ENCODE results near the gene TMEM183A.

Gene TMEM183A

DNA sequence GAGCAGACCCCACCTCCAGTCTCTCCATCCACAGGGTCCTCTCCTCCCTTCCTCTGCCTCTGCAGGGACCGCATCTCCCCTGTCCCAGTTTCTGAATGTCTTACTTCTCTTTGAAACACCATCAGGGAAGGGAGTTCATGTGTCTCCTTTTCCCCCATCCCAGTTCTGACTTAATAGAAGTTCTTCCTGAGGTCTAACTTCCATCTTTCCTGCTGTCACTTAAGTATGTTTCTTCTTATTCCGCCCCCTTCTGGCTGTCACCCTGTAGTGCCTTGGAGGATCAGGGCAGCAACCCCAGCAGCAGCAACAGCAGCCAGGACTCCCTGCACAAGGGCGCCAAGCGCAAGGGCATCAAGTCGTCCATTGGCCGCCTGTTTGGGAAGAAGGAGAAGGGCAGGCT, 49.3 kb downstream of the TMEM183A start:
- H2AFZ ChIP-seq (ENCODE audit: low read depth, low read length, severe bottlenecking): no peak overlapping the region
- H3K36me3 ChIP-seq (ENCODE audit: low read length): no peaks in the 10 kb centered on the region
- H3K9me2 ChIP-seq (replicated peaks; ENCODE audit: insufficient read depth, low read length): no peaks in the 10 kb centered on the region
- no peak overlapping the region for H3K9ac ChIP-seq (ENCODE audit: low read length)
- TF ChIP-seq EZH2phosphoT487 (conservative IDR thresholded peaks at IDR 0.05; ENCODE audit: low read length): no peak
- TF ChIP-seq, protein P1, sequence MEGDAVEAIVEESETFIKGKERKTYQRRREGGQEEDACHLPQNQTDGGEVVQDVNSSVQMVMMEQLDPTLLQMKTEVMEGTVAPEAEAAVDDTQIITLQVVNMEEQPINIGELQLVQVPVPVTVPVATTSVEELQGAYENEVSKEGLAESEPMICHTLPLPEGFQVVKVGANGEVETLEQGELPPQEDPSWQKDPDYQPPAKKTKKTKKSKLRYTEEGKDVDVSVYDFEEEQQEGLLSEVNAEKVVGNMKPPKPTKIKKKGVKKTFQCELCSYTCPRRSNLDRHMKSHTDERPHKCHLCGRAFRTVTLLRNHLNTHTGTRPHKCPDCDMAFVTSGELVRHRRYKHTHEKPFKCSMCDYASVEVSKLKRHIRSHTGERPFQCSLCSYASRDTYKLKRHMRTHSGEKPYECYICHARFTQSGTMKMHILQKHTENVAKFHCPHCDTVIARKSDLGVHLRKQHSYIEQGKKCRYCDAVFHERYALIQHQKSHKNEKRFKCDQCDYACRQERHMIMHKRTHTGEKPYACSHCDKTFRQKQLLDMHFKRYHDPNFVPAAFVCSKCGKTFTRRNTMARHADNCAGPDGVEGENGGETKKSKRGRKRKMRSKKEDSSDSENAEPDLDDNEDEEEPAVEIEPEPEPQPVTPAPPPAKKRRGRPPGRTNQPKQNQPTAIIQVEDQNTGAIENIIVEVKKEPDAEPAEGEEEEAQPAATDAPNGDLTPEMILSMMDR (IDR thresholded peaks at IDR 0.05; ENCODE audit: insufficient read depth, low read length, poor library complexity, severe bottlenecking): no peak
- no peak overlapping the region for H3K27ac ChIP-seq (ENCODE audit: low read depth, low read length)
- H3K4me3 ChIP-seq (ENCODE audit: insufficient read depth, low read length, poor library complexity, severe bottlenecking): no peak overlapping the region
- no peaks in the 10 kb centered on the region for H4K20me1 ChIP-seq (ENCODE audit: low read depth, low read length)
- no peaks in the 10 kb centered on the region for H3F3A ChIP-seq (ENCODE audit: insufficient read depth)
- H3K27me3 ChIP-seq (ENCODE audit: low read length): no peaks in the 10 kb centered on the region
- no peaks in the 10 kb centered on the region for H3K9me3 ChIP-seq (ENCODE audit: insufficient read depth, low read length)
- no peaks in the 10 kb centered on the region for H3K79me2 ChIP-seq (ENCODE audit: insufficient read depth, low read length)
- H3K4me2 ChIP-seq (ENCODE audit: low read depth, low read length, poor library complexity, severe bottlenecking): no peak overlapping the region

DNA sequence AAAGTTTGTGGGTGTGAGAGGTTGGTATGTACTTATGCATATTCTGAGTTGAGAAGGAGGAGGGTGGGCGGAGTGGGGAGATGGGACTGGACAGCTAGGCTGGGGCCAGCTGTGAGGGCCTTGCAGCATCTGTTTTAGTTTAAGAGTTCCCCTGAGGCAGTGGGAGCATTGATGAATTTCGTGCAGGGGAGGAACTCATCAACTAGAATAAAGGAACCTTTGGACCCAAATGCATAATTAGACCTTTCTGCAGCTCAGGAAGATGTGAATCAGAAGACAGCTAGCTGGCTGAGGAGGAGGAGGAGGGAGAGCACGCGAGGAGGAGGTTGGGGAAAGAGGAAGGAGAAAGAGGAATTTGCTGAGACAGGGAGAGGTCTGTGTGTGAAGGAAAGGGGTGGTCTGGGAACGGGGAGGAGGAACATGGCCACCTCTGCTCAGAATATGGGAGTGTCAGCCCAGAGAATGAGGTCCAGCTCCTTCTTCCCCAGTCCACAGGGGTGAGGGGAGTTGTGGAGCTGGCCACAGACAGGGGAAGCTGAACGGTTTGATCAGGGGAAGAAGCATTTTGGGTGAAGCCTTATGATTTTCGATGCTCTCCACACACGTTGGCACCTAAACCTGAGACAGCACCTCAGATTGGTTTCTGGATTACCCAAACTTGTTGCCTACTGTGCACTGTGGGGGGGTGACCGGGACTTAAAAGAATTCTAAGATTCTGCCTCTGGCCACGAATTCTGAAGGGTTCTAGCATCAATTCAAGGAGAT, 50.9 kb downstream of the TMEM183A start:
- Histone ChIP-seq H3K4me2 (ENCODE audit: low read depth, low read length, poor library complexity, severe bottlenecking) (no peak overlapping the region), H3K27ac (ENCODE audit: low read depth, low read length) (no peak overlapping the region)

DNA sequence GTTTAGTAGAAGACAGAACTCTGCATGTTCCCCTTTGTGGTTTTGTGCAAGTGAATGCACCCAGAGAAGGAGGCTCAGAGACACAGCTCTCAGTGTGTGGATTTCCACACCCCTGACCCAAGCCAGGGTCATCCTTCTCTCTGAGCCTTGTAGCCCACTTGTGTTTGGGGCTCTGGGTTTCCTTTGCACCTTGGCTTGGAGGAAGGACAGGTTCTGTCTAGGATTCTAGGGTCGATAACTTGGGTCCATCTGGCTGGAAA, 51.4 kb downstream of the TMEM183A start:
- TF ChIP-seq EZH2phosphoT487 (conservative IDR thresholded peaks at IDR 0.05; ENCODE audit: low read length): no peak
- TF ChIP-seq, protein P1 (IDR thresholded peaks at IDR 0.05; ENCODE audit: insufficient read depth, low read length, poor library complexity, severe bottlenecking): no peak

More for the DNA sequence above, 50.9 kb downstream of the TMEM183A start:
- H3K9ac ChIP-seq (ENCODE audit: low read length): no peak overlapping the region
- no peaks in the 10 kb centered on the region for H3K79me2 ChIP-seq (ENCODE audit: insufficient read depth, low read length)
- no peaks in the 10 kb centered on the region for H3K27me3 ChIP-seq (ENCODE audit: low read length)
- no peaks in the 10 kb centered on the region for H4K20me1 ChIP-seq (ENCODE audit: low read depth, low read length)
- H2AFZ ChIP-seq (ENCODE audit: low read depth, low read length, severe bottlenecking): no peak overlapping the region
- TF ChIP-seq, protein P1 (IDR thresholded peaks at IDR 0.05; ENCODE audit: insufficient read depth, low read length, poor library complexity, severe bottlenecking): no peak
- no peak for TF ChIP-seq EZH2phosphoT487 (conservative IDR thresholded peaks at IDR 0.05; ENCODE audit: low read length)
- H3K4me3 ChIP-seq (ENCODE audit: insufficient read depth, low read length, poor library complexity, severe bottlenecking): no peak overlapping the region
- H3K9me2 ChIP-seq (replicated peaks; ENCODE audit: insufficient read depth, low read length): no peaks in the 10 kb centered on the region
- H3F3A ChIP-seq (ENCODE audit: insufficient read depth): no peaks in the 10 kb centered on the region
- no peaks in the 10 kb centered on the region for H3K9me3 ChIP-seq (ENCODE audit: insufficient read depth, low read length)
- no peaks in the 10 kb centered on the region for H3K36me3 ChIP-seq (ENCODE audit: low read length)

More for the DNA sequence above, 51.4 kb downstream of the TMEM183A start:
- H3K27ac ChIP-seq (ENCODE audit: low read depth, low read length): no peak overlapping the region
- H3K9me2 ChIP-seq (replicated peaks; ENCODE audit: insufficient read depth, low read length): no peaks in the 10 kb centered on the region
- no peaks in the 10 kb centered on the region for H3K79me2 ChIP-seq (ENCODE audit: insufficient read depth, low read length)
- no peak overlapping the region for H3K9ac ChIP-seq (ENCODE audit: low read length)
- H4K20me1 ChIP-seq (ENCODE audit: low read depth, low read length): no peaks in the 10 kb centered on the region
- no peak overlapping the region for H3K4me3 ChIP-seq (ENCODE audit: insufficient read depth, low read length, poor library complexity, severe bottlenecking)
- H3K4me2 ChIP-seq (ENCODE audit: low read depth, low read length, poor library complexity, severe bottlenecking): no peak overlapping the region
- no peak overlapping the region for H2AFZ ChIP-seq (ENCODE audit: low read depth, low read length, severe bottlenecking)
- no peaks in the 10 kb centered on the region for H3K9me3 ChIP-seq (ENCODE audit: insufficient read depth, low read length)
- no peaks in the 10 kb centered on the region for H3K36me3 ChIP-seq (ENCODE audit: low read length)
- H3F3A ChIP-seq (ENCODE audit: insufficient read depth): no peaks in the 10 kb centered on the region
- H3K27me3 ChIP-seq (ENCODE audit: low read length): no peaks in the 10 kb centered on the region
